B cell (primary cell): ENCODE measurements around the gene FIBCD1.

Source experiments
- EZH2 ChIP-seq: IDR thresholded peaks from 2 replicates; pipeline ENCODE4 v1.6.1; 2012; ENCODE audit warnings: borderline replicate concordance, low read depth, mild to moderate bottlenecking, moderate library complexity, low read length; ENCODE audit not compliant: insufficient read depth, poor library complexity, severe bottlenecking
- TF ChIP-seq, protein P1 (sequence below): fragments of 200-600 bp; IDR thresholded peaks from one replicate; pipeline ENCODE4 v1.8.0; 2022; ENCODE audit warnings: antibody characterized with exemption, mild to moderate bottlenecking

DNA sequence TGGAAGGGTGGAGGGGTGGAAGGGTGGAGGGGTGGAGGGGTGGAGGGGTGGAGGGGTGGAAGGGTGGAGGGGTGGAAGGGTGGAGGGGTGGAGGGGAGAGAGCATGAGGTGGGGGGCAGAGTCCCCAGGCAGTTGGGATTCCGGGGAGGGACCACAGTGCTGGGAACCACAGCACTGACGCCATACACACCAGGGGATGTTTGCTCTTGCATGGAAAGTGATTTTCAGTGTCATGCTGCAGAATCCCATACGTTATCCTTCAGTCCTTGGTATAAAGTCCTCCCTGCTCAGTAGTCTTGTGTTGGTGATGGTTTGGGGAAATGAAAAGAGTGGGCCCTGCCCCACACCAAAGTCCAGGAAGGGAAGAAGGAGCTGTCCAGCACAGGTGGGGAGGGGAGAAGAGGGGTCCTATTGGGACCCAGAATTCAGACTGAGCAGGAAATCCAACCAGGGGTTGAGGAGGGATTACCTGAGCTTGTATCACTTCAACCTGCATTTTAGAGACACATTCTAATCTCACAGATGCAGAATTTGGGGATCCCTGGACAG lies 5.5 kb upstream of the FIBCD1 start:
- TF ChIP-seq, protein P1, sequence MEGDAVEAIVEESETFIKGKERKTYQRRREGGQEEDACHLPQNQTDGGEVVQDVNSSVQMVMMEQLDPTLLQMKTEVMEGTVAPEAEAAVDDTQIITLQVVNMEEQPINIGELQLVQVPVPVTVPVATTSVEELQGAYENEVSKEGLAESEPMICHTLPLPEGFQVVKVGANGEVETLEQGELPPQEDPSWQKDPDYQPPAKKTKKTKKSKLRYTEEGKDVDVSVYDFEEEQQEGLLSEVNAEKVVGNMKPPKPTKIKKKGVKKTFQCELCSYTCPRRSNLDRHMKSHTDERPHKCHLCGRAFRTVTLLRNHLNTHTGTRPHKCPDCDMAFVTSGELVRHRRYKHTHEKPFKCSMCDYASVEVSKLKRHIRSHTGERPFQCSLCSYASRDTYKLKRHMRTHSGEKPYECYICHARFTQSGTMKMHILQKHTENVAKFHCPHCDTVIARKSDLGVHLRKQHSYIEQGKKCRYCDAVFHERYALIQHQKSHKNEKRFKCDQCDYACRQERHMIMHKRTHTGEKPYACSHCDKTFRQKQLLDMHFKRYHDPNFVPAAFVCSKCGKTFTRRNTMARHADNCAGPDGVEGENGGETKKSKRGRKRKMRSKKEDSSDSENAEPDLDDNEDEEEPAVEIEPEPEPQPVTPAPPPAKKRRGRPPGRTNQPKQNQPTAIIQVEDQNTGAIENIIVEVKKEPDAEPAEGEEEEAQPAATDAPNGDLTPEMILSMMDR = no peak
- no peak for TF ChIP-seq EZH2
